Hematopoietic multipotent progenitor cell treated with erythropoietin and hydrocortisone succinate and interleukin-3 and kit ligand, for 8 days (in vitro differentiated cells): ENCODE results near the gene FNDC3B.

Source experiments
- DNase-seq: peaks from one replicate; pipeline ENCODE4 v3.0.0-alpha.2; 2015

FNDC3B gene

GRCh38 chr3:172138792-172139507 is 99.6 kb downstream of the FNDC3B start:
- peak; percentile 56 for DNase-seq

GRCh38 chr3:172139528-172140276 is 100.3 kb downstream of the FNDC3B start:
- no peak for DNase-seq

- DNase-seq, result no peak
Measured at GRCh38 chr3:172140499-172141391, 101.4 kb downstream of the FNDC3B start.

GRCh38 chr3:172142051-172142863 is 102.9 kb downstream of the FNDC3B start:
- no peak for DNase-seq

GRCh38 chr3:172142864-172143451 is 103.6 kb downstream of the FNDC3B start:
- DNase-seq, result no peak

- DNase-seq, result no peak
Measured at GRCh38 chr3:172143739-172144497, 104.5 kb downstream of the FNDC3B start.

- DNase-seq, result no peak
Measured at GRCh38 chr3:172144601-172145000, 105.2 kb downstream of the FNDC3B start.

- peak; percentile 63 for DNase-seq
Measured at GRCh38 chr3:172145031-172145686, 105.8 kb downstream of the FNDC3B start.

GRCh38 chr3:172146349-172146748 is 107.0 kb downstream of the FNDC3B start:
- no peak for DNase-seq

GRCh38 chr3:172147113-172147818 is 107.9 kb downstream of the FNDC3B start:
- no peak for DNase-seq

GRCh38 chr3:172148241-172148640 is 108.9 kb downstream of the FNDC3B start:
- no peak for DNase-seq

- no peak for DNase-seq
Measured at GRCh38 chr3:172148702-172149565, 109.6 kb downstream of the FNDC3B start.

GRCh38 chr3:172150268-172150667 is 110.9 kb downstream of the FNDC3B start:
- DNase-seq, result no peak

GRCh38 chr3:172150913-172151650 is 111.7 kb downstream of the FNDC3B start:
- no peak for DNase-seq

- DNase-seq, result no peak
Measured at GRCh38 chr3:172151651-172152649, 112.6 kb downstream of the FNDC3B start.

GRCh38 chr3:172152874-172153273 is 113.5 kb downstream of the FNDC3B start:
- no peak for DNase-seq

GRCh38 chr3:172153335-172153861 is 114.0 kb downstream of the FNDC3B start:
- no peak for DNase-seq
